Activated T-helper 1 cell treated with anti-CD3 and anti-CD28 coated beads, Interleukin-12 subunit alpha, Interleukin-12 subunit beta, Interleukin-2, Interleukin-4 antibody, amounts not matched to agents 30 ng/mL and 10 ng/mL and 1 ng/mL, durations not matched to agents 14 hours and 24 hours and 36 hours (primary cell): ENCODE data around the gene MAGEL2. TPM values are rescaled to one million over a fixed set of nuclear protein-coding genes. Genes with fewer than 3 reads are reported as not detected.

Experiments used
- DNase-seq: peaks from one replicate; pipeline ENCODE4 v3.0.0; 2021; ENCODE audit warnings: low spot score
- H3K27ac Mint-ChIP-seq: one replicate; pipeline ENCODE4 v1.8.0; 2021; ENCODE audit warnings: mild to moderate bottlenecking, mixed read lengths
- H3K27me3 Mint-ChIP-seq: one replicate; pipeline ENCODE4 v1.8.0; 2022; ENCODE audit warnings: mild to moderate bottlenecking, moderate library complexity, mixed read lengths; ENCODE audit not compliant: insufficient read depth
- H3K36me3 Mint-ChIP-seq: one replicate; pipeline ENCODE4 v1.8.0; 2021; ENCODE audit warnings: low read depth, mixed read lengths
- H3K4me1 Mint-ChIP-seq: one replicate; pipeline ENCODE4 v1.8.0; 2021; ENCODE audit warnings: low read depth, mixed read lengths
- H3K4me3 Mint-ChIP-seq: one replicate; pipeline ENCODE4 v1.8.0; 2021; ENCODE audit warnings: mild to moderate bottlenecking, moderate library complexity, mixed read lengths
- H3K9me3 Mint-ChIP-seq: one replicate; pipeline ENCODE4 v1.8.0; 2021; ENCODE audit warnings: mixed read lengths
- intact Hi-C: fragments of 100-400 bp; cut with micrococcal nuclease; formaldehyde crosslinking; loops from one replicate; pipeline ENCODE4 v1.15.1; 2024
- total RNA-seq: library from RNA; stranded (reverse); gene quantifications from 2 replicates; pipeline ENCODE4 v1.2.3, GENCODE V29; 2022

MAGEL2 gene
- total RNA-seq, 1 donor from 2014 or later, result not detected

DNA sequence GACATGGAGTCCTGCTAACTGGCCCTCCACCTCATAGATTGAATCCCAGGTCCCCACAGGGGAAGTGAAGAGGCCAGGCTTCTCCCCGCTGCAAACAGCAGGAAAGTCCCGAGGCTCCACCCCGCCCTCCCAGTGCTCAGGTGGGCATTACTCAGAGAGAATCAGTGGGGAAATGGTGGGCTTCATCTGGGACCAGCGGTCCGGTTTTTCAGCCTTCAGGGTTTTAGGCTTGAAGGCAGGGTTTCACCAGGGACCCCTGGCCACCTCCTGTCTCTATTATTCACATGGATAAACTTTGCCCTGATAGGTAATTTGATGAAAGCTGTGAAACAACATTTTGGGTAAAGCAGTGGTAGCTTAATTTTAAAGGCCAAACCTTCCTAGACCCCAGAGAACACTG, 50.9 kb downstream of the MAGEL2 start:
- H3K4me1 Mint-ChIP-seq, result no peaks in the 10 kb centered on the region
- no peaks in the 10 kb centered on the region for H3K9me3 Mint-ChIP-seq
- H3K4me3 Mint-ChIP-seq, result no peak overlapping the region
- no peaks in the 10 kb centered on the region for H3K27me3 Mint-ChIP-seq
- intact Hi-C loops, result no loop called here
- no peaks in the 10 kb centered on the region for H3K36me3 Mint-ChIP-seq
- no peak for DNase-seq
- no peak overlapping the region for H3K27ac Mint-ChIP-seq

DNA sequence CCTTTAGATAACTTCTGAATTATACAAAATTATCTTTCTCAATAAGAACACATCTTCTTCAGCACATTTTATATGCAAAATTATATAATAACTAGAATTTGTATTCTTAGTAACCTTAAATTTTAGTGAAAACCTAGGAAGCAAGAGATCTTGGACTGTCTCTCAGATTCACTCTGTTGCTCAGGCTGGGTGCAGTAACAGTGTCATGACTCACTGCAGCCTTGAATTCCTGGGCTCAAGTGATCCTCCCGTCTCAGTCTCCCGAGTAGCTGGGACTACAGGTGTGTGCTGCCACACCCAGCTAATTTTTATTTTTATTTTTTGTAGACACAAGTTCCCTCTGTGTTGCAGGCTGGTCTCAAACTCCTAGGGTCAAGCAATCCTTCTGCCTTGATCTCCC, 52.3 kb downstream of the MAGEL2 start:
- no peaks in the 10 kb centered on the region for H3K9me3 Mint-ChIP-seq
- no peak overlapping the region for H3K27ac Mint-ChIP-seq
- H3K4me3 Mint-ChIP-seq, result no peak overlapping the region
- no peak for DNase-seq
- H3K36me3 Mint-ChIP-seq, result no peaks in the 10 kb centered on the region
- H3K27me3 Mint-ChIP-seq, result no peaks in the 10 kb centered on the region
- H3K4me1 Mint-ChIP-seq, result no peaks in the 10 kb centered on the region
- intact Hi-C loops, result no loop called here

DNA sequence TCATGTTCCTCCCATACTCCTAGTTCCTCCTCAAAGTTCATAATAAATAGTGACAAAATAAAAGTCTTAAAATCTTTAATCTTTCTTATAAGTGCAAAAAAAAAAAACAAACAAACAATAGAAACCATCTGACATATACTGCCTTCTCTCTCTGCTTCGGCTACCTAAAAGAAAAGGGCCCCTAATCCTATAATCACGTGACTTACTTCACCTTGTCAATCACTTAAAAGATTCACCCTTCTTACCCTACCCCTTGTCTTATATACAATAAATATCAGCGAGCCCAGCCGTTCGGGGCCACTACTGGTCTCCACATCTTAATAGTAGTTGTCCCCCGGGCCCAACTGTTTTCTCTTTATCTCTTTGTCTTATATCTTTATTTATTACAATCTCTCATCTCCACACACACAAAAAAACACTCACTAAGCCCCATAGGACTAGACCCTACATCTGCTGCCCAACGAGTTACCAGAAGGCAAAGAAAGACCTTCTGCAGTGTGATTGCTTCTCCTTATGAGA, 53.4 kb downstream of the MAGEL2 start:
- no peaks in the 10 kb centered on the region for H3K36me3 Mint-ChIP-seq
- no peaks in the 10 kb centered on the region for H3K4me1 Mint-ChIP-seq
- no peak for DNase-seq
- no peaks in the 10 kb centered on the region for H3K9me3 Mint-ChIP-seq
- H3K27ac Mint-ChIP-seq, result no peak overlapping the region
- intact Hi-C loops, result no loop called here
- no peak overlapping the region for H3K4me3 Mint-ChIP-seq
- H3K27me3 Mint-ChIP-seq, result no peaks in the 10 kb centered on the region

Other genes starting within 250 kb of the MAGEL2 start
- gene GOLGA6L2, start 200.6 kb downstream of the MAGEL2 start, total RNA-seq, result not detected in 2 replicates
- gene MKRN3, start 82.2 kb downstream of the MAGEL2 start, total RNA-seq, result 1.7 and 2.1 TPM in 2 replicates
- gene NDN, start 39.4 kb upstream of the MAGEL2 start, total RNA-seq, result 3.0 and 3.9 TPM in 2 replicates